GM12878 (cell line): ENCODE results near the gene HMGN1. TPM values are rescaled to one million over a fixed set of nuclear protein-coding genes. Genes with fewer than 3 reads are reported as not detected.

Experiments used
- ATAC-seq: fragments of 200-7000 bp; cut with Tn5 transposase; 3 replicates; pipeline ENCODE4 v1.9.1; 2020; ENCODE audit warnings: mild to moderate bottlenecking, moderate library complexity
- BruUV-seq: library from RNA; stranded (reverse); fragments of 400-500 nt; replicated peaks from 2 replicates; lab custom pipeline; 2021; lab: Mats Ljungman, UMichigan
- CTCF ChIA-PET: fragments of 300-600 bp; sonication (Branson Sonifier 250); formaldehyde crosslinking; extraction: SDS; loops from one replicate; lab custom pipeline; 2021; ENCODE audit warnings: inconsistent platforms; lab: Yijun Ruan, JAX
- POLR2A ChIA-PET: fragments of 350-600 bp; formaldehyde crosslinking; extraction: SDS; loops from one replicate; lab custom pipeline; 2021; ENCODE audit warnings: inconsistent platforms; lab: Charles Lee
- RAD21 ChIA-PET: fragments of 300-600 bp; sonication (Branson Sonifier 250); formaldehyde crosslinking; loops from one replicate; lab custom pipeline; 2023; ENCODE audit warnings: antibody characterized with exemption; ENCODE audit not compliant: unreplicated experiment; lab: Charles Lee
- SMC1A ChIA-PET: fragments of 300-600 bp; sonication (Branson Sonifier 250); formaldehyde crosslinking; loops from one replicate; lab custom pipeline; 2023; ENCODE audit not compliant: unreplicated experiment, uncharacterized antibody; lab: Charles Lee
- DNase-seq: peaks from one replicate; pipeline ENCODE4 v3.0.0-alpha.2; 2011; ENCODE audit warnings: low read depth, low spot score
- FAIRE-seq: peaks from 3 replicates; lab custom pipeline; 2011; peaks lifted over from hg19 to GRCh38; lab: Jason Lieb, UNC
- H2AFZ ChIP-seq: 2 replicates; pipeline ENCODE4 v1.6.0; 2011; ENCODE audit warnings: low read depth, low read length, control low read depth; ENCODE audit not compliant: control insufficient read depth
- H3K27ac ChIP-seq: 2 replicates; pipeline ENCODE4 v1.5.1; 2011; ENCODE audit warnings: control low read depth; ENCODE audit not compliant: control insufficient read depth, insufficient read depth
- H3K27me3 ChIP-seq, 2 experiments: replicated peaks in 1 of 2; 2 replicates each; pipeline versions ENCODE4 v1.6.0 to v1.6.1; 2011; ENCODE audit warnings: low read length in 1 of 2; ENCODE audit not compliant: control insufficient read depth in 2 of 2, insufficient read depth in 2 of 2
- H3K36me3 ChIP-seq, 2 experiments: 2 replicates each; pipeline ENCODE4 v1.5.1; 2011; ENCODE audit warnings: low read length in 1 of 2; ENCODE audit not compliant: control insufficient read depth in 2 of 2, insufficient read depth in 2 of 2
- H3K4me1 ChIP-seq: 2 replicates; pipeline ENCODE4 v1.6.1; 2011; ENCODE audit warnings: mild to moderate bottlenecking, low read length, moderate library complexity, mixed read lengths; ENCODE audit not compliant: control insufficient read depth, insufficient read depth
- H3K4me2 ChIP-seq: 2 replicates; pipeline ENCODE4 v1.6.0; 2011; ENCODE audit warnings: control low read depth; ENCODE audit not compliant: control insufficient read depth, insufficient read depth
- H3K4me3 ChIP-seq: fragments of 200-600 bp; sonication (generic); 2 replicates; pipeline ENCODE4 v1.5.1; 2016
- H3K79me2 ChIP-seq: 2 replicates; pipeline ENCODE4 v1.6.0; 2011; ENCODE audit warnings: low read length; ENCODE audit not compliant: control insufficient read depth, insufficient read depth
- H3K9ac ChIP-seq: 2 replicates; pipeline ENCODE4 v1.8.0; 2011; ENCODE audit warnings: low read length, control low read depth, mixed read lengths; ENCODE audit not compliant: control insufficient read depth, insufficient read depth
- H3K9me3 ChIP-seq: replicated peaks from 3 replicates; pipeline ENCODE4 v1.5.1; 2011; ENCODE audit warnings: mild to moderate bottlenecking, low read length; ENCODE audit not compliant: control insufficient read depth, insufficient read depth
- H4K20me1 ChIP-seq: 2 replicates; pipeline ENCODE4 v1.6.0; 2011; ENCODE audit not compliant: control insufficient read depth, insufficient read depth
- BHLHE40 ChIP-seq, 2 experiments: fragments of 450-650 bp in 1 of 2; IDR thresholded peaks; 2 replicates each; pipeline ENCODE4 v1.6.1; 2011 to 2017; ENCODE audit warnings: low read depth in 2 of 2, borderline replicate concordance in 1 of 2, improper control_type of control experiment in 1 of 2, low read length in 1 of 2, mild to moderate bottlenecking in 1 of 2
- CHD2 ChIP-seq: IDR thresholded peaks from 2 replicates; pipeline ENCODE4 v1.6.1; 2011; ENCODE audit warnings: low read depth, low read length, improper control_type of control experiment, borderline replicate concordance
- EGR1 ChIP-seq, 2 experiments: IDR thresholded peaks; 1 replicate in 1 of 2; 2 replicates in 1 of 2; pipeline ENCODE4 v1.6.1; 2011 to 2012; ENCODE audit warnings: low read depth in 2 of 2, low read length in 2 of 2, borderline replicate concordance in 1 of 2, mild to moderate bottlenecking in 1 of 2, moderate library complexity in 1 of 2
- JUNB ChIP-seq: IDR thresholded peaks from 2 replicates; pipeline ENCODE4 v1.6.1; 2016; ENCODE audit warnings: antibody characterized with exemption, mild to moderate bottlenecking
- LARP7 ChIP-seq: fragments of 450-650 bp; IDR thresholded peaks from 2 replicates; pipeline ENCODE4 v1.6.1; 2017; ENCODE audit warnings: mild to moderate bottlenecking
- NFYA ChIP-seq: IDR thresholded peaks from 2 replicates; pipeline ENCODE4 v1.6.1; 2011; ENCODE audit warnings: low read depth, mild to moderate bottlenecking, low read length, improper control_type of control experiment, borderline replicate concordance
- NFYB ChIP-seq: IDR thresholded peaks from 2 replicates; pipeline ENCODE4 v1.6.1; 2011; ENCODE audit warnings: low read depth, mild to moderate bottlenecking, low read length, improper control_type of control experiment, moderate library complexity; ENCODE audit not compliant: insufficient read depth
- RAD21 ChIP-seq: IDR thresholded peaks from 2 replicates; pipeline ENCODE4 v1.6.1; 2011; ENCODE audit warnings: mild to moderate bottlenecking, low read depth, low read length, moderate library complexity; ENCODE audit not compliant: insufficient read depth
- RB1 ChIP-seq: fragments of 450-650 bp; formaldehyde crosslinking; IDR thresholded peaks from 2 replicates; pipeline ENCODE4 v1.6.1; 2017; ENCODE audit warnings: mild to moderate bottlenecking, borderline replicate concordance
- SMC3 ChIP-seq: IDR thresholded peaks from 2 replicates; pipeline ENCODE4 v1.6.1; 2011; ENCODE audit warnings: low read length, improper control_type of control experiment, borderline replicate concordance
- SUPT20H ChIP-seq: IDR thresholded peaks from 2 replicates; pipeline ENCODE4 v1.6.1; 2011; ENCODE audit warnings: low read depth, mild to moderate bottlenecking, low read length, moderate library complexity, borderline replicate concordance; ENCODE audit not compliant: control insufficient read depth
- ZNF217 ChIP-seq: fragments of 450-650 bp; IDR thresholded peaks from 2 replicates; pipeline ENCODE4 v1.6.1; 2017; ENCODE audit warnings: antibody characterized with exemption, mild to moderate bottlenecking
- WGBS: methylation state at CpG from one replicate; pipeline ENCODE4 v1.1.6; 2016; ENCODE audit warnings: low lambda C conversion rate; ENCODE audit not compliant: insufficient replicate concordance, insufficient coverage; ENCODE audit errors: missing lambda C conversion rate; 5-methylcytosine and 5-hydroxymethylcytosine counted together
- in situ Hi-C: fragments of 300-500 bp; cut with MboI; formaldehyde crosslinking; loops from 9 replicates; pipeline ENCODE4 v1.14.3; 2018; ENCODE audit warnings: mixed read lengths
- intact Hi-C: fragments of 100-400 bp; cut with micrococcal nuclease; formaldehyde crosslinking; loops from one replicate; pipeline ENCODE4 v1.14.2; 2022; ENCODE audit not compliant: unreplicated experiment
- polyA plus RNA-seq, 11 experiments: library from polyadenylated mRNA; depleted of rRNA in 4 of 11; unstranded in 6 of 11; stranded (reverse) in 5 of 11; fragments of >200 nt; fragmentation: Nextera tagmentation in 4 of 11; fragmentation: Illumina TruSeq in 1 of 11; extraction: Ambion mirVana in 4 of 11; extraction: Trizol in 1 of 11; gene quantifications; 1 replicate in 1 of 11; 2 replicates in 10 of 11; pipeline versions ENCODE4 v1.2.1 to v1.2.3, GENCODE V29; 2011 to 2016; ENCODE audit warnings: inconsistent platforms in 2 of 11, missing spikeins in 2 of 11, low read depth in 1 of 11
- total RNA-seq, 4 experiments: library from RNA; depleted of rRNA in 3 of 4; stranded (reverse); fragments of >200 nt in 3 of 4; fragmentation: Illumina TruSeq in 1 of 4; extraction: Trizol in 1 of 4; gene quantifications; 2 replicates each; pipeline versions ENCODE4 v1.2.1 to v1.2.3, GENCODE V29; 2013 to 2021
- TF ChIP-seq, protein P1 (sequence below), 3 experiments: IDR thresholded peaks in 2 of 3; conservative IDR thresholded peaks in 1 of 3; 2 replicates each; pipeline ENCODE4 v1.5.1; 2011; ENCODE audit warnings: low read depth in 3 of 3, low read length in 3 of 3, mild to moderate bottlenecking in 3 of 3, control low read depth in 2 of 3, moderate library complexity in 2 of 3, inconsistent platforms in 1 of 3, mixed read lengths in 1 of 3; ENCODE audit not compliant: control insufficient read depth in 2 of 3, insufficient read depth in 1 of 3; ENCODE audit errors: extremely low read depth in 1 of 3
- TF ChIP-seq, protein P2 (sequence below): fragments of 450-650 bp; IDR thresholded peaks from 2 replicates; pipeline ENCODE4 v1.6.1; 2016; ENCODE audit warnings: mild to moderate bottlenecking
- TF ChIP-seq, protein P3 (sequence below): fragments of 150-350 bp; IDR thresholded peaks from 2 replicates; pipeline ENCODE4 v1.6.1; 2014; ENCODE audit warnings: mild to moderate bottlenecking, low read depth, low read length

HMGN1 gene
- total and polyA plus RNA-seq, 10 of the 15 experiments (the other 5 are each of a cell fraction or from before 2014, with no cell fraction given), result 120 to 798 (median 396) TPM

DNA sequence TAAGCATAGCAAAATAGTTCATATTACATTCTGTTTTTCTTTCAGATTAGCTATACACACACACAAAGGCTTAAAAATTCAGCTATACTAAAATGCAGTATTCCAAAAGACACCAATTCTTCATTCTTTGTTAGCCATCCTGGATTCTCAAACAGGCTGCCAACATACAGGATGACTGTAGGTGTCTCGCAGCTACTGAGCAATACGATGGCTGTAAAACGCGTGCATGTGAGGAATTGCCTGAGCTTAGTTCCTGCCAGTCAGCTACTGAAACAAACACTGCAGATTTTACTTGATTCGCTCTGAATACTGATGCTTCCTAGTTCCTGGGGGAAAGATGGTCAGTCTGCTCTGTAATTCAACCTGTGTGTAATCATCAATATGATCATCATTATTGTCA, 24.7 kb upstream of the HMGN1 start:
- SMC1A ChIA-PET, result interaction anchor here (0.9 to 1.7 kb wide), 2 partner anchors 14 to 68 kb away, joined by 3 to 6 read pairs; no protein-coding TSS in a partner anchor
- Histone ChIP-seq H3K27ac (no peak overlapping the region), H3K36me3 (no peaks in the 10 kb centered on the region), H2AFZ (peak overlapping the region; percentile 33), H3K9me3 (no peaks in the 10 kb centered on the region), H3K9ac (no peak overlapping the region), H4K20me1 (no peaks in the 10 kb centered on the region), H3K27me3 (no peaks in the 10 kb centered on the region), H3K79me2 (no peaks in the 10 kb centered on the region), H3K4me1 (peaks cover 4% of the 10 kb centered on the region), H3K4me2 (peak overlapping the region; percentile 11; the same call in 1 of the 2 replicates), H3K4me3 (no peak overlapping the region)
- in situ Hi-C loops, result no loop called here
- intact Hi-C loops, result no loop called here
- WGBS, result 2% methylated on average over 5 of the region's 5 CpGs
- BruUV-seq, result no TSS peak
- DNase-seq (no peak), ATAC-seq (peak; percentile 81), FAIRE-seq (no peak)
- POLR2A ChIA-PET, result no interaction called here
- RAD21 ChIA-PET, result interaction anchor here (1.0 to 1.1 kb wide), 2 partner anchors 12 to 14 kb away, joined by 3 to 7 read pairs; no protein-coding TSS in a partner anchor
- CTCF ChIA-PET, result interaction anchor here (1.3 to 3.8 kb wide), 2 partner anchors 14 to 68 kb away, joined by 8 to 23 read pairs; no protein-coding TSS in a partner anchor
- TF ChIP-seq, protein P1, sequence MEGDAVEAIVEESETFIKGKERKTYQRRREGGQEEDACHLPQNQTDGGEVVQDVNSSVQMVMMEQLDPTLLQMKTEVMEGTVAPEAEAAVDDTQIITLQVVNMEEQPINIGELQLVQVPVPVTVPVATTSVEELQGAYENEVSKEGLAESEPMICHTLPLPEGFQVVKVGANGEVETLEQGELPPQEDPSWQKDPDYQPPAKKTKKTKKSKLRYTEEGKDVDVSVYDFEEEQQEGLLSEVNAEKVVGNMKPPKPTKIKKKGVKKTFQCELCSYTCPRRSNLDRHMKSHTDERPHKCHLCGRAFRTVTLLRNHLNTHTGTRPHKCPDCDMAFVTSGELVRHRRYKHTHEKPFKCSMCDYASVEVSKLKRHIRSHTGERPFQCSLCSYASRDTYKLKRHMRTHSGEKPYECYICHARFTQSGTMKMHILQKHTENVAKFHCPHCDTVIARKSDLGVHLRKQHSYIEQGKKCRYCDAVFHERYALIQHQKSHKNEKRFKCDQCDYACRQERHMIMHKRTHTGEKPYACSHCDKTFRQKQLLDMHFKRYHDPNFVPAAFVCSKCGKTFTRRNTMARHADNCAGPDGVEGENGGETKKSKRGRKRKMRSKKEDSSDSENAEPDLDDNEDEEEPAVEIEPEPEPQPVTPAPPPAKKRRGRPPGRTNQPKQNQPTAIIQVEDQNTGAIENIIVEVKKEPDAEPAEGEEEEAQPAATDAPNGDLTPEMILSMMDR (IDR thresholded peaks at IDR 0.05 in 2 of 3, conservative IDR thresholded peaks at IDR 0.05 in 1 of 3; ENCODE audit: control insufficient read depth in 2 of 3, extremely low read depth in 1 of 3, insufficient read depth in 1 of 3, low read depth in 3 of 3, low read length in 3 of 3), result peak; percentile 31 to 46 (median 38); a peak in 5 of 6 replicates
- no peak for TF ChIP-seq JUNB
- TF ChIP-seq RB1, result no peak
- TF ChIP-seq, protein P2, sequence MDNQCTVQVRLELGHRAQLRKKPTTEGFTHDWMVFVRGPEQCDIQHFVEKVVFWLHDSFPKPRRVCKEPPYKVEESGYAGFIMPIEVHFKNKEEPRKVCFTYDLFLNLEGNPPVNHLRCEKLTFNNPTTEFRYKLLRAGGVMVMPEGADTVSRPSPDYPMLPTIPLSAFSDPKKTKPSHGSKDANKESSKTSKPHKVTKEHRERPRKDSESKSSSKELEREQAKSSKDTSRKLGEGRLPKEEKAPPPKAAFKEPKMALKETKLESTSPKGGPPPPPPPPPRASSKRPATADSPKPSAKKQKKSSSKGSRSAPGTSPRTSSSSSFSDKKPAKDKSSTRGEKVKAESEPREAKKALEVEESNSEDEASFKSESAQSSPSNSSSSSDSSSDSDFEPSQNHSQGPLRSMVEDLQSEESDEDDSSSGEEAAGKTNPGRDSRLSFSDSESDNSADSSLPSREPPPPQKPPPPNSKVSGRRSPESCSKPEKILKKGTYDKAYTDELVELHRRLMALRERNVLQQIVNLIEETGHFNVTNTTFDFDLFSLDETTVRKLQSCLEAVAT, result no peak
- no peak for TF ChIP-seq LARP7
- TF ChIP-seq SUPT20H, result no peak
- TF ChIP-seq, protein P3, sequence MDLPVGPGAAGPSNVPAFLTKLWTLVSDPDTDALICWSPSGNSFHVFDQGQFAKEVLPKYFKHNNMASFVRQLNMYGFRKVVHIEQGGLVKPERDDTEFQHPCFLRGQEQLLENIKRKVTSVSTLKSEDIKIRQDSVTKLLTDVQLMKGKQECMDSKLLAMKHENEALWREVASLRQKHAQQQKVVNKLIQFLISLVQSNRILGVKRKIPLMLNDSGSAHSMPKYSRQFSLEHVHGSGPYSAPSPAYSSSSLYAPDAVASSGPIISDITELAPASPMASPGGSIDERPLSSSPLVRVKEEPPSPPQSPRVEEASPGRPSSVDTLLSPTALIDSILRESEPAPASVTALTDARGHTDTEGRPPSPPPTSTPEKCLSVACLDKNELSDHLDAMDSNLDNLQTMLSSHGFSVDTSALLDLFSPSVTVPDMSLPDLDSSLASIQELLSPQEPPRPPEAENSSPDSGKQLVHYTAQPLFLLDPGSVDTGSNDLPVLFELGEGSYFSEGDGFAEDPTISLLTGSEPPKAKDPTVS, result no peak
- TF ChIP-seq NFYA, result no peak
- TF ChIP-seq NFYB, result no peak
- TF ChIP-seq CHD2, result no peak
- TF ChIP-seq RAD21, result peak; percentile 56
- no peak for TF ChIP-seq EGR1 (IDR thresholded peaks at IDR 0.05; ENCODE audit: borderline replicate concordance in 1 of 2, low read depth in 2 of 2, low read length in 2 of 2)
- TF ChIP-seq SMC3, result peak; percentile 12; the same call in 1 of the 2 replicates
- TF ChIP-seq BHLHE40 (IDR thresholded peaks at IDR 0.05; ENCODE audit: borderline replicate concordance in 1 of 2, low read depth in 2 of 2, low read length in 1 of 2), result 0 out of 4 replicates have a peak, but pooled peaks of 1 of the 2 experiments have one; percentile 22
- no peak for TF ChIP-seq ZNF217
